GM06990 (cell line): ENCODE measurements around the gene IFI6.

Experiments
- DNase-seq: peaks from one replicate; pipeline ENCODE4 v3.0.0-alpha.2; 2011; ENCODE audit not compliant: insufficient read length; ENCODE audit errors: extremely low read depth
- H3K27me3 ChIP-seq: replicated peaks from 2 replicates; pipeline ENCODE4 v1.6.0; 2011; ENCODE audit warnings: low read length; ENCODE audit not compliant: control insufficient read depth, insufficient read depth
- H3K36me3 ChIP-seq: 2 replicates; pipeline ENCODE4 v1.5.1; 2011; ENCODE audit warnings: low read length; ENCODE audit not compliant: control insufficient read depth, insufficient read depth
- H3K4me3 ChIP-seq: replicated peaks from 2 replicates; pipeline ENCODE4 v1.5.1; 2011; ENCODE audit warnings: low read depth, mild to moderate bottlenecking, control low read depth, low read length
- TF ChIP-seq, protein P1 (sequence below): IDR thresholded peaks from 2 replicates; pipeline ENCODE4 v1.5.1; 2011; ENCODE audit warnings: low read length, control low read depth, mild to moderate bottlenecking, inconsistent platforms; ENCODE audit not compliant: insufficient read depth, poor library complexity, severe bottlenecking

IFI6 gene

GRCh38 chr1:27656157-27656893, 15.7 kb downstream of the IFI6 start:
- Histone ChIP-seq H3K4me3 (no peak overlapping the region), H3K27me3 (no peaks in the 10 kb centered on the region), H3K36me3 (no peaks in the 10 kb centered on the region)
- TF ChIP-seq, protein P1, sequence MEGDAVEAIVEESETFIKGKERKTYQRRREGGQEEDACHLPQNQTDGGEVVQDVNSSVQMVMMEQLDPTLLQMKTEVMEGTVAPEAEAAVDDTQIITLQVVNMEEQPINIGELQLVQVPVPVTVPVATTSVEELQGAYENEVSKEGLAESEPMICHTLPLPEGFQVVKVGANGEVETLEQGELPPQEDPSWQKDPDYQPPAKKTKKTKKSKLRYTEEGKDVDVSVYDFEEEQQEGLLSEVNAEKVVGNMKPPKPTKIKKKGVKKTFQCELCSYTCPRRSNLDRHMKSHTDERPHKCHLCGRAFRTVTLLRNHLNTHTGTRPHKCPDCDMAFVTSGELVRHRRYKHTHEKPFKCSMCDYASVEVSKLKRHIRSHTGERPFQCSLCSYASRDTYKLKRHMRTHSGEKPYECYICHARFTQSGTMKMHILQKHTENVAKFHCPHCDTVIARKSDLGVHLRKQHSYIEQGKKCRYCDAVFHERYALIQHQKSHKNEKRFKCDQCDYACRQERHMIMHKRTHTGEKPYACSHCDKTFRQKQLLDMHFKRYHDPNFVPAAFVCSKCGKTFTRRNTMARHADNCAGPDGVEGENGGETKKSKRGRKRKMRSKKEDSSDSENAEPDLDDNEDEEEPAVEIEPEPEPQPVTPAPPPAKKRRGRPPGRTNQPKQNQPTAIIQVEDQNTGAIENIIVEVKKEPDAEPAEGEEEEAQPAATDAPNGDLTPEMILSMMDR: peak; percentile 20
- peak; percentile 37 for DNase-seq

DNA sequence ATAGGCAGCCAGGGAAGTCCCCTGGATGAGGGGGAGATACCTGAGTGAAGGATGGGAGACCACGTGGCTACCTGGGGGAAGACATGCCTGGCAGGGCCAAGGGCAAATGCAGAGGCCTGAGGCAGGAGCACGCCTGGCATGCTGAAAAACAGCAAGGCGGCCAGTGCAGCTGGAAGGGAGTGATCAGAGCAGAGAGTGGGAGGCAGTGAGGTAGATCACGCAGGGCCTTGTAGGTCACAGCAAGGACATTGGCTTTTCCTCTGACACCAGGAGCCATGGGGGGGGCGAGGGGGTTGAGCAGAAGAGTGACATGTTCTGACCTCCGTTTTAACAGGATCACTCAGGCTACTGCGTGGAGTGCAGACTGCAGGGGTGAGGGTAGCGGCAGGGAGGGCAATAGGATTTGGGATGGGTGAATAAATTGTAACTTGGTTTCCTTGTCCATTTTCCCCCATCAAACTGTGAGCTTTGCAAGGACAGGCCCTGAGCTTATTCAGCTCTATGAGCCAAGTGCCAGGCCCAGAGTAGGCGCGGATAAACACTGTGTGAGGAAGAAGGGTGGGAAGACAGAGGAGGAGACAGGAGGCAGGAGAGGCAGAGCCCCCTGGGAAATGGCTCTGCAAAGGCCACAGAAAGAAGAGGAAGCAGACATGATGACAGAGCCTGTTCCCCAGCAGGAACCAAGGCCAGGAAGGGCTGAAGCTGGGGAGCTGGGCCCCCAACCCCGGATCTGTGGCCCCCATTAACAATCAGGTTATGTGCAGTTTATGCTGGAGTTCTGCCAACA, 16.6 kb downstream of the IFI6 start:
- H3K36me3 ChIP-seq: no peaks in the 10 kb centered on the region
- DNase-seq: no peak
- no peaks in the 10 kb centered on the region for H3K27me3 ChIP-seq
- H3K4me3 ChIP-seq: no peak overlapping the region
- TF ChIP-seq, protein P1: no peak

GRCh38 chr1:27652111-27652864, 19.7 kb downstream of the IFI6 start:
- Histone ChIP-seq H3K36me3 (no peaks in the 10 kb centered on the region), H3K27me3 (no peaks in the 10 kb centered on the region), H3K4me3 (no peak overlapping the region)
- TF ChIP-seq, protein P1: no peak
- DNase-seq: no peak

DNA sequence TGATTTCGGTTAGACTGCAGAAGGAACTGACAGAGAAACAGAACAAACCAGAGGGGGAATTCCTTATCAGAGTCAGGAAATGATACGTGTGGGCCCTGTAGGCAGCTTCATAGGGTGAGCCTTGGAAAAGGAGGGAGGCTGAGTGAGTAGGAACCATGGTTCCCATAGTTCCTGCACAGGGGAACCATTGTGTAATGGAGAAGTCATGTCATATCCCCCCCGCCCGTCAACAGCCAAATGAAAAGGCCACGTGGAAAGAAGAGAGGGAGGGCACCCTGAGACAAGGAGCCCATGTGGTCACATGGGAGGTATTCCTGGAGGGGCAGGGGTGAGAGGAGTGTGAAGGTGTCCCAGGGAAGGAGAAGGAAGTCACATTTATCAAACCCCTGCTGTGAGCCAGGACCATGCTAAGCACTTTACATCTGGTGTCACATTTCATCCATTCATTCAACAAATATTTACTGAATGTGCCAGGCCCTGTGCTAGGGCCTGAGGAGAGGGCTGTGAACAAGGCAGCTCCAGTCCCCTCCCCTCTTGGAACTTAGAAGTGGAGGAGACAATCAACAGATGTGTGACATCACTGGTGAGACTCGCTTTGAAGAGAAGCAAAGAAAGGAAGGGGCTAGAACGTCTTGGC, 21.3 kb downstream of the IFI6 start:
- TF ChIP-seq, protein P1: no peak
- Histone ChIP-seq H3K4me3 (no peak overlapping the region), H3K27me3 (no peaks in the 10 kb centered on the region), H3K36me3 (no peaks in the 10 kb centered on the region)
- DNase-seq: no peak

DNA sequence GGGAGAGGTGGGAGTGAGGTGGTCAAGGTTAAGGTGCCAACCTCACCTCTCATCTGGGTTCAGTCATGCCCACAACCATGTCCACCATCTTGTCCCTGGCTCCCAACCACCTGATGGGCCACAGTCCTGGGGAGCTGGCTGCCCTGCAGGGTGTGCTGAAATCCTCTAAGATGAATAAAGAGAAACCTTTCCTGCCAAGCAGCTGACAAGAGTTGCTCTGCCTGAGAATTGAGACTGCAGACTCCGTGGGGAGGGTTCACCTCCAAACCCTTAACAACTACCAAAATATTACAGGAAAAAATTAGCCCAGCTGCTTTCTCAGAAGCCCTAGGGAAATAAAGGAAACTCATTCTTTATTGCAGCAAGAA, 21.8 kb downstream of the IFI6 start:
- no peak for DNase-seq
- H3K4me3 ChIP-seq: no peak overlapping the region
- no peaks in the 10 kb centered on the region for H3K27me3 ChIP-seq
- TF ChIP-seq, protein P1: no peak
- no peaks in the 10 kb centered on the region for H3K36me3 ChIP-seq
